IMR-90 (cell line): ENCODE data around the gene DOK1. TPM values are rescaled to one million over a fixed set of nuclear protein-coding genes. Genes with fewer than 3 reads are reported as not detected.
A peak's percentile ranks its signal among the peaks of the same experiment; 100 is the strongest.
"Not testable (repeated sequence)": the region's sequence is repeated elsewhere in the genome, so short reads cannot be mapped to it uniquely, and the experiment has no call there.

Source experiments
- ATAC-seq: fragments of 200-7000 bp; cut with Tn5 transposase; 2 replicates; pipeline ENCODE4 v1.9.1; 2020; ENCODE audit warnings: low read depth, mild to moderate bottlenecking, moderate library complexity
- BruUV-seq: library from RNA; stranded (reverse); fragments of 400-500 nt; replicated peaks from 2 replicates; lab custom pipeline; 2021; lab: Mats Ljungman, UMichigan
- CTCF ChIA-PET: fragments of 300-600 bp; formaldehyde crosslinking; extraction: SDS; loops from one replicate; lab custom pipeline; 2021; ENCODE audit warnings: antibody characterized with exemption; lab: Yijun Ruan, JAX
- POLR2A ChIA-PET: fragments of 300-600 bp; sonication (Branson Sonifier 250); formaldehyde crosslinking; loops from one replicate; lab custom pipeline; 2022; ENCODE audit warnings: antibody characterized with exemption; ENCODE audit not compliant: unreplicated experiment; lab: Charles Lee
- DNase-seq: peaks from one replicate; pipeline ENCODE4 v3.0.0; 2013
- H2AFZ ChIP-seq: replicated peaks from 2 replicates; pipeline ENCODE3; 2013; ENCODE audit warnings: low read length, mild to moderate bottlenecking; ENCODE audit not compliant: poor library complexity
- H2AK5ac ChIP-seq: 2 replicates; pipeline ENCODE4 v1.6.1; 2013; ENCODE audit warnings: low read depth, low read length, inconsistent platforms
- H2AK9ac ChIP-seq: replicated peaks from 2 replicates; pipeline ENCODE3; 2013; ENCODE audit warnings: mild to moderate bottlenecking, low read depth, low read length, moderate library complexity; ENCODE audit not compliant: poor library complexity
- H2BK120ac ChIP-seq: 2 replicates; pipeline ENCODE4 v1.6.1; 2013; ENCODE audit warnings: low read depth, low read length, inconsistent platforms
- H2BK15ac ChIP-seq: 3 replicates; pipeline ENCODE4 v1.6.1; 2013; ENCODE audit warnings: low read depth, low read length, inconsistent platforms
- H2BK20ac ChIP-seq: 2 replicates; pipeline ENCODE4 v1.6.1; 2013; ENCODE audit warnings: low read depth, mild to moderate bottlenecking, inconsistent platforms, low read length, moderate library complexity
- H2BK5ac ChIP-seq: 2 replicates; pipeline ENCODE4 v1.6.1; 2013; ENCODE audit warnings: mild to moderate bottlenecking, low read depth, low read length, inconsistent platforms; ENCODE audit not compliant: poor library complexity, severe bottlenecking
- H3K14ac ChIP-seq: replicated peaks from 2 replicates; pipeline ENCODE4 v1.6.1; 2013; ENCODE audit warnings: low read depth, low read length, inconsistent platforms
- H3K18ac ChIP-seq: 2 replicates; pipeline ENCODE4 v1.6.1; 2013; ENCODE audit warnings: low read depth, low read length, control low read depth
- H3K23ac ChIP-seq: 2 replicates; pipeline ENCODE4 v1.6.1; 2013; ENCODE audit warnings: low read depth, low read length, inconsistent platforms
- H3K27ac ChIP-seq: 2 replicates; pipeline ENCODE4 v1.5.1; 2013; ENCODE audit warnings: mild to moderate bottlenecking, control low read depth, low read length; ENCODE audit not compliant: insufficient read depth
- H3K27me3 ChIP-seq: 2 replicates; pipeline ENCODE4 v1.6.1; 2013; ENCODE audit warnings: low read length; ENCODE audit not compliant: control insufficient read depth, insufficient read depth
- H3K36me3 ChIP-seq: 2 replicates; pipeline ENCODE4 v1.6.1; 2013; ENCODE audit warnings: low read length, mixed read lengths; ENCODE audit not compliant: control insufficient read depth, insufficient read depth
- H3K4ac ChIP-seq: 2 replicates; pipeline ENCODE4 v1.6.1; 2013; ENCODE audit warnings: low read depth, low read length, inconsistent platforms
- H3K4me1 ChIP-seq: 2 replicates; pipeline ENCODE4 v1.6.1; 2013; ENCODE audit warnings: low read length, mixed read lengths; ENCODE audit not compliant: control insufficient read depth, insufficient read depth
- H3K4me2 ChIP-seq: 2 replicates; pipeline ENCODE4 v1.6.1; 2013; ENCODE audit warnings: low read depth, mild to moderate bottlenecking, control low read depth, low read length, moderate library complexity
- H3K4me3 ChIP-seq: 2 replicates; pipeline ENCODE4 v1.5.1; 2013; ENCODE audit warnings: low read depth, mild to moderate bottlenecking, control low read depth, low read length, moderate library complexity; ENCODE audit not compliant: insufficient read depth
- H3K56ac ChIP-seq: 2 replicates; pipeline ENCODE4 v1.6.1; 2013; ENCODE audit warnings: low read length, inconsistent platforms; ENCODE audit not compliant: insufficient read depth; ENCODE audit errors: extremely low read depth
- H3K79me1 ChIP-seq, 2 experiments: 2 replicates each; pipeline ENCODE4 v1.6.1; 2013; ENCODE audit warnings: low read length in 2 of 2, inconsistent platforms in 1 of 2, low read depth in 1 of 2
- H3K9ac ChIP-seq: 2 replicates; pipeline ENCODE4 v1.6.1; 2013; ENCODE audit warnings: low read depth, low read length, control low read depth
- H3K9me1 ChIP-seq: 2 replicates; pipeline ENCODE4 v1.6.1; 2013; ENCODE audit warnings: low read length, inconsistent platforms; ENCODE audit not compliant: insufficient read depth
- H3K9me3 ChIP-seq: 2 replicates; pipeline ENCODE4 v1.6.1; 2013; ENCODE audit warnings: low read length; ENCODE audit not compliant: control insufficient read depth, insufficient read depth
- H4K20me1 ChIP-seq: 2 replicates; pipeline ENCODE4 v1.6.1; 2013; ENCODE audit warnings: low read length, inconsistent platforms; ENCODE audit not compliant: insufficient read depth
- H4K5ac ChIP-seq: 2 replicates; pipeline ENCODE4 v1.6.1; 2013; ENCODE audit warnings: mild to moderate bottlenecking, low read depth, low read length, control low read depth
- H4K8ac ChIP-seq, 2 experiments: 2 replicates each; pipeline ENCODE4 v1.6.1; 2013; ENCODE audit warnings: low read depth in 2 of 2, low read length in 2 of 2, control low read depth in 1 of 2, inconsistent platforms in 1 of 2
- H4K91ac ChIP-seq: 2 replicates; pipeline ENCODE4 v1.6.1; 2013; ENCODE audit warnings: low read depth, low read length, inconsistent platforms; ENCODE audit not compliant: insufficient read depth
- WGBS, 2 experiments: methylation state at CpG; one replicate each; pipeline versions ENCODE4 v1.1.5 to v1.1.7; 2013; ENCODE audit warnings: missing lambda C conversion rate in 2 of 2; ENCODE audit not compliant: insufficient read length in 1 of 2; ENCODE audit errors: extremely low coverage in 2 of 2; 5-methylcytosine and 5-hydroxymethylcytosine counted together
- dilution Hi-C: fragments of 300-500 bp; cut with HindIII; formaldehyde crosslinking; loops from one replicate; pipeline ENCODE4 v1.14.3; 2018; ENCODE audit warnings: low sequenced_read_pairs; ENCODE audit not compliant: unreplicated experiment
- in situ Hi-C: fragments of 300-500 bp; cut with MboI; formaldehyde crosslinking; loops from 3 replicates; pipeline ENCODE4 v1.14.3; 2019; ENCODE audit warnings: low sequenced_read_pairs, inconsistent platforms, mixed read lengths
- intact Hi-C: fragments of 100-400 bp; cut with micrococcal nuclease; formaldehyde crosslinking; loops from 2 replicates; pipeline ENCODE4 v1.10.0; 2022
- polyA plus RNA-seq, 3 experiments: library from polyadenylated mRNA; depleted of rRNA; stranded (reverse); fragments of >200 nt; gene quantifications; 2 replicates each; pipeline ENCODE4 v1.2.3, GENCODE V29; 2012; ENCODE audit warnings: low replicate concordance in 1 of 3
- total RNA-seq: library from RNA; depleted of rRNA; stranded (reverse); fragments of >200 nt; gene quantifications from 2 replicates; pipeline ENCODE4 v1.2.3, GENCODE V29; 2012

The DOK1 gene
- total and polyA plus RNA-seq, 2 of the 4 experiments (the other 2 are of a cell fraction), result 15.4 to 17.6 TPM

DNA sequence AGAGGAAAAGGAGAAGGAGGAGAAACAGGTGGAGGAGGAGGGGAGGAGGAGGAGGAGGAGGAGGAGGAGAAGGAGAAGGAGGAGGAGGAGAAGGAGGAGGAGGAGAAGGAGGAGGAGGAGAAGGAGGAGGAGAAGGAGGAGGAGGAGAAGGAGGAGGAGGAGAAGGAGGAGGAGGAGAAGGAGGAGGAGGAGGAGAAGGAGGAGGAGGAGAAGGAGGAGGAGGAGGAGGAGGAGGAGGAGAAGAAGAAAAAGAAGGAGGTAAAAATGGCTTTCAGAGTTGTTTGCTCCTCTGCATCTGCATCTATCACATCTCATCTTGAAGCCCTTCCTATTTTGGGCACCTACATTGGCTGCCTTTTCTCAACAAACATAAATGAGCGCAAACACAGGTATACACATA is 6.5 kb downstream of the DOK1 start:
- H4K8ac ChIP-seq, H2BK5ac ChIP-seq, H4K5ac ChIP-seq, H2BK20ac ChIP-seq, H2BK15ac ChIP-seq, H3K27ac ChIP-seq, H3K9ac ChIP-seq, ATAC-seq, H3K14ac ChIP-seq, H3K4me1 ChIP-seq, H3K56ac ChIP-seq, H4K91ac ChIP-seq, H3K9me3 ChIP-seq, H2BK120ac ChIP-seq, H3K4me3 ChIP-seq, CTCF ChIA-PET, H3K4me2 ChIP-seq, DNase-seq, H2AK9ac ChIP-seq, H2AFZ ChIP-seq, BruUV-seq, H3K18ac ChIP-seq, H3K27me3 ChIP-seq, H4K20me1 ChIP-seq, dilution Hi-C loops, in situ Hi-C loops, H3K23ac ChIP-seq, intact Hi-C loops, POLR2A ChIA-PET: not testable (repeated sequence)
- Histone ChIP-seq H3K36me3 (peaks cover 14% of the 10 kb centered on the region), H2AK5ac (peak overlapping the region; percentile 33; the same call in 1 of the 2 replicates), H3K79me1 (peaks cover 0 to 12% of the 10 kb centered on the region in 2 experiments; a peak in 2 of 4 replicates), H3K9me1 (peaks cover 22% of the 10 kb centered on the region), H3K4ac (0 out of 2 replicates have a peak overlapping the region, but pooled peaks have one; percentile 26)
- 100% methylated on average over 1 of the region's 1 CpG; no CpG with 5 or more reads in 1 of the 2 experiments for WGBS, 2 experiments
